HL-60/S4 treated with retinoic acid at 250 ng/mL for 4 days and 3 days (cell line): ENCODE data around the gene GGA1.

Experiments
- in situ Hi-C: fragments of 300-500 bp; cut with MboI; formaldehyde crosslinking; loops from 2 replicates; pipeline ENCODE4 v1.7.0; 2022; ENCODE audit warnings: low sequenced_read_pairs

GGA1 gene

GRCh38 chr22:37672920-37673455 is 64.4 kb downstream of the GGA1 start:
- in situ Hi-C loops, result no loop called here

- in situ Hi-C loops, result no loop called here
Measured at GRCh38 chr22:37674248-37674647, 65.6 kb downstream of the GGA1 start.

- in situ Hi-C loops, result no loop called here
Measured at GRCh38 chr22:37674951-37675929, 66.6 kb downstream of the GGA1 start, which contains the start of gene LGALS1. TSS of gene LGALS1 (plus strand) at chr22:37675636. CDS start at chr22:37675703, 67 bp downstream.

GRCh38 chr22:37675930-37676735 is 67.5 kb downstream of the GGA1 start:
- in situ Hi-C loops, result no loop called here

- in situ Hi-C loops, result no loop called here
Measured at GRCh38 chr22:37676736-37677492, 68.3 kb downstream of the GGA1 start.

GRCh38 chr22:37677493-37677974 is 68.9 kb downstream of the GGA1 start:
- in situ Hi-C loops, result no loop called here

- in situ Hi-C loops, result no loop called here
Measured at GRCh38 chr22:37678372-37678771, 69.7 kb downstream of the GGA1 start.

- in situ Hi-C loops, result no loop called here
Measured at GRCh38 chr22:37679670-37680069, 71.0 kb downstream of the GGA1 start.

GRCh38 chr22:37680191-37680851 is 71.7 kb downstream of the GGA1 start:
- in situ Hi-C loops, result no loop called here

GRCh38 chr22:37681001-37681424 is 72.4 kb downstream of the GGA1 start:
- in situ Hi-C loops, result no loop called here

- in situ Hi-C loops, result no loop called here
Measured at GRCh38 chr22:37681556-37682049, 73.0 kb downstream of the GGA1 start.
